ENCODE results near the gene CASP8AP2.

DNA sequence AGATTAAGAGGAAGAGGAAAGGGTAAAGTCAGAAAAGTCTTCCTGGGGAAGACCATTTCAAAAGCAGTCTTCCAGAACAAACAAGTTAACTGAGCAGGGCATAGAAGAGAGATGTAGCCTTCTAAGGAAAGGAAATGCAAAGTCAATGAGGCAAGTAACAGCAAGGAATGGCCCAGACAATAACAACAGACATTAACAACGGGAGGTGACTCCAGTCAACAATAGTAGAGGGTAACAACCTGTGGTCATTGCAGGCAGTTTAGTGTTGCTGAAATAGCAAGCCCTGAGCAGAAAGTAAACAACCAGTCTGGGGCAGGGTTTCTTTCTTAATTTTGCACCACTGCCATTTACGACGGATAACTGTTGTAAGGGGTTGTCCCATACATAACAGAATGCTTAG lies 12.2 kb upstream of the CASP8AP2 start:
- TF ChIP-seq, protein P1, sequence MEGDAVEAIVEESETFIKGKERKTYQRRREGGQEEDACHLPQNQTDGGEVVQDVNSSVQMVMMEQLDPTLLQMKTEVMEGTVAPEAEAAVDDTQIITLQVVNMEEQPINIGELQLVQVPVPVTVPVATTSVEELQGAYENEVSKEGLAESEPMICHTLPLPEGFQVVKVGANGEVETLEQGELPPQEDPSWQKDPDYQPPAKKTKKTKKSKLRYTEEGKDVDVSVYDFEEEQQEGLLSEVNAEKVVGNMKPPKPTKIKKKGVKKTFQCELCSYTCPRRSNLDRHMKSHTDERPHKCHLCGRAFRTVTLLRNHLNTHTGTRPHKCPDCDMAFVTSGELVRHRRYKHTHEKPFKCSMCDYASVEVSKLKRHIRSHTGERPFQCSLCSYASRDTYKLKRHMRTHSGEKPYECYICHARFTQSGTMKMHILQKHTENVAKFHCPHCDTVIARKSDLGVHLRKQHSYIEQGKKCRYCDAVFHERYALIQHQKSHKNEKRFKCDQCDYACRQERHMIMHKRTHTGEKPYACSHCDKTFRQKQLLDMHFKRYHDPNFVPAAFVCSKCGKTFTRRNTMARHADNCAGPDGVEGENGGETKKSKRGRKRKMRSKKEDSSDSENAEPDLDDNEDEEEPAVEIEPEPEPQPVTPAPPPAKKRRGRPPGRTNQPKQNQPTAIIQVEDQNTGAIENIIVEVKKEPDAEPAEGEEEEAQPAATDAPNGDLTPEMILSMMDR (IDR thresholded peaks at IDR 0.05) = no peak
- TF ChIP-seq POLR2A (IDR thresholded peaks at IDR 0.05; ENCODE audit: low read depth) (no peak), POLR2AphosphoS5 (IDR thresholded peaks at IDR 0.05) (no peak)

Data from esophagus muscularis mucosa (tissue), 3 donors.